ENCODE measurements around the gene AGAP2.

DNA sequence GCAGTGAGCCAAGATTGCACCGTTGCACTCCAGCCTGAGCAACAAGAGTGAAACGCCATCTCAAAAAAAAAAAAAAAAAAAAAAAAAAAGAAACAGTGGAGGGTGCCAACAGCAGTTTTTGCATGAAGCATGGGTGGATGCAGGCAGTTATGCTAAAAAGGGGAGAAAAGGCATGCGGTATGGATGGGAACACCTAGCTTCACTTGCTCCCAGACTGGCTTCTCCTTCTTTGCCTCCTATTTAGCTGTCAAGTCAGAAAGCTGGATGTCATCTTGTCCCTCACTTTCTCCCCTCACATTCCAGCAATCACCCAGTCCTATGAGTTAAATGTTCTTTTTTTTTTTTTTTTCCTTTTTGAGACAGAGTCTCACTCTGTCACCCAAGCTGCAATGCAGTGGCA lies 36.5 kb upstream of the AGAP2 start:
- TF ChIP-seq, protein P1, sequence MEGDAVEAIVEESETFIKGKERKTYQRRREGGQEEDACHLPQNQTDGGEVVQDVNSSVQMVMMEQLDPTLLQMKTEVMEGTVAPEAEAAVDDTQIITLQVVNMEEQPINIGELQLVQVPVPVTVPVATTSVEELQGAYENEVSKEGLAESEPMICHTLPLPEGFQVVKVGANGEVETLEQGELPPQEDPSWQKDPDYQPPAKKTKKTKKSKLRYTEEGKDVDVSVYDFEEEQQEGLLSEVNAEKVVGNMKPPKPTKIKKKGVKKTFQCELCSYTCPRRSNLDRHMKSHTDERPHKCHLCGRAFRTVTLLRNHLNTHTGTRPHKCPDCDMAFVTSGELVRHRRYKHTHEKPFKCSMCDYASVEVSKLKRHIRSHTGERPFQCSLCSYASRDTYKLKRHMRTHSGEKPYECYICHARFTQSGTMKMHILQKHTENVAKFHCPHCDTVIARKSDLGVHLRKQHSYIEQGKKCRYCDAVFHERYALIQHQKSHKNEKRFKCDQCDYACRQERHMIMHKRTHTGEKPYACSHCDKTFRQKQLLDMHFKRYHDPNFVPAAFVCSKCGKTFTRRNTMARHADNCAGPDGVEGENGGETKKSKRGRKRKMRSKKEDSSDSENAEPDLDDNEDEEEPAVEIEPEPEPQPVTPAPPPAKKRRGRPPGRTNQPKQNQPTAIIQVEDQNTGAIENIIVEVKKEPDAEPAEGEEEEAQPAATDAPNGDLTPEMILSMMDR (IDR thresholded peaks at IDR 0.05; ENCODE audit: insufficient read depth, low read length), result no peak
- TF ChIP-seq, protein P2, sequence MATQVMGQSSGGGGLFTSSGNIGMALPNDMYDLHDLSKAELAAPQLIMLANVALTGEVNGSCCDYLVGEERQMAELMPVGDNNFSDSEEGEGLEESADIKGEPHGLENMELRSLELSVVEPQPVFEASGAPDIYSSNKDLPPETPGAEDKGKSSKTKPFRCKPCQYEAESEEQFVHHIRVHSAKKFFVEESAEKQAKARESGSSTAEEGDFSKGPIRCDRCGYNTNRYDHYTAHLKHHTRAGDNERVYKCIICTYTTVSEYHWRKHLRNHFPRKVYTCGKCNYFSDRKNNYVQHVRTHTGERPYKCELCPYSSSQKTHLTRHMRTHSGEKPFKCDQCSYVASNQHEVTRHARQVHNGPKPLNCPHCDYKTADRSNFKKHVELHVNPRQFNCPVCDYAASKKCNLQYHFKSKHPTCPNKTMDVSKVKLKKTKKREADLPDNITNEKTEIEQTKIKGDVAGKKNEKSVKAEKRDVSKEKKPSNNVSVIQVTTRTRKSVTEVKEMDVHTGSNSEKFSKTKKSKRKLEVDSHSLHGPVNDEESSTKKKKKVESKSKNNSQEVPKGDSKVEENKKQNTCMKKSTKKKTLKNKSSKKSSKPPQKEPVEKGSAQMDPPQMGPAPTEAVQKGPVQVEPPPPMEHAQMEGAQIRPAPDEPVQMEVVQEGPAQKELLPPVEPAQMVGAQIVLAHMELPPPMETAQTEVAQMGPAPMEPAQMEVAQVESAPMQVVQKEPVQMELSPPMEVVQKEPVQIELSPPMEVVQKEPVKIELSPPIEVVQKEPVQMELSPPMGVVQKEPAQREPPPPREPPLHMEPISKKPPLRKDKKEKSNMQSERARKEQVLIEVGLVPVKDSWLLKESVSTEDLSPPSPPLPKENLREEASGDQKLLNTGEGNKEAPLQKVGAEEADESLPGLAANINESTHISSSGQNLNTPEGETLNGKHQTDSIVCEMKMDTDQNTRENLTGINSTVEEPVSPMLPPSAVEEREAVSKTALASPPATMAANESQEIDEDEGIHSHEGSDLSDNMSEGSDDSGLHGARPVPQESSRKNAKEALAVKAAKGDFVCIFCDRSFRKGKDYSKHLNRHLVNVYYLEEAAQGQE (IDR thresholded peaks at IDR 0.05; ENCODE audit: insufficient replicate concordance, low read depth), result no peak

Data from HL-60 (cell line).